Upper lobe of left lung (tissue), 4 donors: ENCODE data around the gene SPTBN1.

Experiments
- POLR2A ChIP-seq, 4 donors: fragments of 450-650 bp; IDR thresholded peaks; one replicate each; pipeline ENCODE4 v1.5.1; 2016 to 2017; ENCODE audit warnings: antibody characterized with exemption in 4 of 4, mild to moderate bottlenecking in 2 of 4
- POLR2AphosphoS5 ChIP-seq, 2 donors: sonication (generic); formaldehyde crosslinking; IDR thresholded peaks; one replicate each; pipeline ENCODE4 v1.5.1; 2017; ENCODE audit warnings: antibody characterized with exemption in 2 of 2
- TF ChIP-seq, protein P1 (sequence below), 6 experiments: fragments of 450-650 bp in 4 of 6; fragments of 200-600 bp in 2 of 6; sonication (generic) in 2 of 6; IDR thresholded peaks; one replicate each; pipeline ENCODE4 v1.5.1; 2016 to 2019; ENCODE audit warnings: antibody characterized with exemption in 6 of 6

DNA sequence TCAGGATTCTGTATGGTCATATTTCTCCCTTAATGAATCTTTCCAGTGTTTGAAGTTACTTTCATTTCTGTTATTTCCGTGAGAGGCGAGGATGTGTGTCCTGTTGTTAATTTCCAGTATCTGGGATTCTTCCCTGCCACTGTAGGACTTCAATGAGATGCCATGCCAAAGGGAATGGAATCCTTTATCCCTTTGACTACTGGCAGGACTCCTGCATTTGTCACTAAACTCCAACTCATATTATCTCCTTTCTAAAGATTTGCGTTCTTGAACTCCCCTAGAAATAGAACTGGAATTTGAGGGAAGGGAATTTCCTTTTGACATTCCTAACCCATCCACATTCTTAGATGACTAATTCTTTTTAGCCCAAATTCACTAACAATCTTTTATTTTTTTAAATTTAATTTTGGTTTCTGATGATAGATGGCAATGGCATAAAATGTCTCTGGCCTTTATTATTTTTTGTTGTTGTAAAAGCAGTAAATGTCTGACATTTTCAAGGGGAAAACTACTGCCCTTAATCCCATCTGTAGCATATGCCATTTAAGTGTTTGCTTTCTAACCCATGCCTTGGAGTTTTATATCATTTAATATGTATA lies 179.5 kb downstream of the SPTBN1 start:
- TF ChIP-seq, protein P1, sequence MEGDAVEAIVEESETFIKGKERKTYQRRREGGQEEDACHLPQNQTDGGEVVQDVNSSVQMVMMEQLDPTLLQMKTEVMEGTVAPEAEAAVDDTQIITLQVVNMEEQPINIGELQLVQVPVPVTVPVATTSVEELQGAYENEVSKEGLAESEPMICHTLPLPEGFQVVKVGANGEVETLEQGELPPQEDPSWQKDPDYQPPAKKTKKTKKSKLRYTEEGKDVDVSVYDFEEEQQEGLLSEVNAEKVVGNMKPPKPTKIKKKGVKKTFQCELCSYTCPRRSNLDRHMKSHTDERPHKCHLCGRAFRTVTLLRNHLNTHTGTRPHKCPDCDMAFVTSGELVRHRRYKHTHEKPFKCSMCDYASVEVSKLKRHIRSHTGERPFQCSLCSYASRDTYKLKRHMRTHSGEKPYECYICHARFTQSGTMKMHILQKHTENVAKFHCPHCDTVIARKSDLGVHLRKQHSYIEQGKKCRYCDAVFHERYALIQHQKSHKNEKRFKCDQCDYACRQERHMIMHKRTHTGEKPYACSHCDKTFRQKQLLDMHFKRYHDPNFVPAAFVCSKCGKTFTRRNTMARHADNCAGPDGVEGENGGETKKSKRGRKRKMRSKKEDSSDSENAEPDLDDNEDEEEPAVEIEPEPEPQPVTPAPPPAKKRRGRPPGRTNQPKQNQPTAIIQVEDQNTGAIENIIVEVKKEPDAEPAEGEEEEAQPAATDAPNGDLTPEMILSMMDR (IDR thresholded peaks at IDR 0.05), result no peak
- TF ChIP-seq POLR2A (IDR thresholded peaks at IDR 0.05) (no peak), POLR2AphosphoS5 (IDR thresholded peaks at IDR 0.05) (no peak)
